GM19438 (cell line): ENCODE results near the gene COP1.

Experiments
- ATAC-seq: cut with Tn5 transposase; IDR thresholded peaks from one replicate; pipeline ENCODE4 v1.9.1; 2021; ENCODE audit warnings: low read depth; ENCODE audit not compliant: unreplicated experiment

The COP1 gene

GRCh38 chr1:175906370-175906769 lies 300.7 kb downstream of the COP1 start:
- ATAC-seq = no peak

GRCh38 chr1:175904808-175905207 lies 302.3 kb downstream of the COP1 start:
- no peak for ATAC-seq

- ATAC-seq = no peak
Measured at GRCh38 chr1:175902281-175902680, 304.8 kb downstream of the COP1 start.

- no peak for ATAC-seq
Measured at GRCh38 chr1:175901076-175901836, 305.8 kb downstream of the COP1 start.

GRCh38 chr1:175900171-175900570 lies 306.9 kb downstream of the COP1 start:
- ATAC-seq = no peak

- ATAC-seq = no peak
Measured at GRCh38 chr1:175895966-175896365, 311.1 kb downstream of the COP1 start.
